Stimulated activated CD4-positive, alpha-beta T cell treated with anti-CD3 and anti-CD28 coated beads, Interleukin-1b, Interleukin-23, amount 100 ng/mL, for 48 hours (primary cell): ENCODE measurements around the gene SIL1.
"Not testable (repeated sequence)": the region's sequence is repeated elsewhere in the genome, so short reads cannot be mapped to it uniquely, and the experiment has no call there.

Experiments used
- DNase-seq: peaks from one replicate; pipeline ENCODE4 v3.0.0-alpha.2; 2020

The SIL1 gene

DNA sequence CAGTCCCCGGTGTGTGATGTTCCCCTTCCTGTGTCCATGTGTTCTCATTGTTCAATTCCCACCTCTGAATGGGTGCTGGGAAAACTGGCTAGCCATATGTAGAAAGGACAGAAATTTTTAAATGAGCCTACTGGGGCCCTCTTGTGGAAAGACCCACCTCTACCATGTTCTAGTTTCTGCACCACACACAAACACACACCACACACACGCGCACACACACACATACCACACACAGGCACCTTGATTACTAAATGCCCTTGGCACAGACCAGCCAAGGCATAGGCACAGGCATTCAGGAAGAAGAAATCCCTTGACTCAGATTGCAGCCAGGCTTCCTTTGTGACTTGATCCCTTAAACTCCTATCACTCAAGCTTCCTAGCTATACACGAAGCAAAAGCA lies 60.5 kb downstream of the SIL1 start:
- DNase-seq, result no peak

DNA sequence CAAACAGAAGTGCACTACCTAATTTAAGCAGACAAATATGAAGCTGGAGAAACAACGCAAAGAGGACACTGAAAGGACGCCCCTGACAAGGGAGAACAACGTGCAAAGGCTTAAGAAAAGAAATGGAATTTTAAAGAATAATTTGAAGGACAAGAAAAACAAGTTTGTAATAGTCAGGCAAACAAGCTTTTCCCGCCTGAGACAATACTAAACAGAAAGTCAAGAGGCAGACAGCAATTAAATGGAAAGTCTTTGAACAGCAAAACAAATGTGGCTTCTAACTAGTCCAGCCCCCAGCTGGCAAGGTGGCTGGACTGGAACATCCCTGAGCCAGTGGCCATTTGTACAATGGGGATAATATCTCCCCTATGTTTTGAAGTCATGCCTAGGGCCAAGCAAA lies 63.3 kb downstream of the SIL1 start:
- no peak for DNase-seq

GRCh38 chr5:139133282-139133681 lies 64.9 kb downstream of the SIL1 start:
- no peak for DNase-seq

DNA sequence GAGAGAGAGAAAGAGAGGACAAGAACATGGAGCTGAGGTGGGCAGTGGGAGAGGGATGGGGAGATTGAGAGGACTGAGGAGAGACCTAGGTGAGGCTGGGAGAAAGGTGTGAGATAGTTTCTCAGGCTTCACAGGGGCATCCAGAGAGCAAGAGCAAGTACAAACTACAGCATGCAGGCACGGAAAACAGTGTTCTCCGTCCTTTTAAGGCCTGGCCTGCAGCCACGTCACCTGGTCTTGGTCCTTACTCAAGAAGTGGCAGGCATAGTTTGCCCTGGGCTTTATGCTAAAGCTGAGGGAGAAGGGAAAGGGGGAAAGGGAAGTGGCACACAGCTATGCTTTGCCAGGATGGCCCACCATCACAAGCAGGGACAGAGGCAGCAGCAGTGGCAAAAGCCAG lies 65.7 kb downstream of the SIL1 start:
- no peak for DNase-seq

- no peak for DNase-seq
Observed at GRCh38 chr5:139131921-139132432, 66.2 kb downstream of the SIL1 start.

DNA sequence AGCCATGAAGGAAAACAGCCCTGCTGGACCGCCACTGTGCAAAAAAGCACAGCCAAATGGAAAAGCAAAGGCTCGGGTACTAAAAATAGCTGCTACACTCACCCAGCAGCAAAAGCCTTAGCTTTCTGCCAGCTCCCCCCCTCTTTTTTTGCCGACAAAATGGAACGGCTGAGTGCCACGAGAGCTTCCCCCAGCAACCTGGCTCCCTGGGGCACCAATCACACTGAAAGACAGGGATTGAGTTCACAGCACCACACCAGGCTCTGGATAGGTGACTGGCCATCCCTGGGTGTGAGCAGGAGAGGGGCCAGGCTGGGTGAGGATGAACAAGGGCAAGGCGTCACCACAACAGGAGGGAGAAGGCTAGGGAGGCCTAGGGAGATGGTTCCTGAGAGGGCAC lies 66.7 kb downstream of the SIL1 start:
- DNase-seq, result no peak

- no peak for DNase-seq
Observed at GRCh38 chr5:139131062-139131461, 67.1 kb downstream of the SIL1 start.

- DNase-seq, result no peak
Observed at GRCh38 chr5:139130214-139130613, 68.0 kb downstream of the SIL1 start.

DNA sequence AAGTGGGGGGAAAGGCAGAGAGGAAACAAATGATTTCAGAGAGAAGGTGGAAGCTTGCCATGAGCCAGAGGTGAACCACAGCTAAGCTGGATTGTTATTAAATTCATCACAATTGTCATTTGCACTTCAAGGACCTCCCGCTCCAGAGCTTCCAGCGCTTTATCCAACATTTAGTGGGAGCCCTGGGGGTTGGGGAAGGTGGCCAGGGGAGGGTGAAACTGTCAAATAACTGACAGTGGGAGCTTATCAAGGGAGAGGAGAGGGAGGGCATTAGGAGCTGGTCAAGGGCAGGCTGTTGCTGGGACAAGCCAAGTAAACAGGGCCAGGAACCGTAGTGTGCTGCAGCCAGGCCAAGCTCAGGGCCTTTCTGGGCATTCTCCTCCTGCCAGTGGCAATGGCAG lies 71.5 kb downstream of the SIL1 start:
- DNase-seq, result no peak

DNA sequence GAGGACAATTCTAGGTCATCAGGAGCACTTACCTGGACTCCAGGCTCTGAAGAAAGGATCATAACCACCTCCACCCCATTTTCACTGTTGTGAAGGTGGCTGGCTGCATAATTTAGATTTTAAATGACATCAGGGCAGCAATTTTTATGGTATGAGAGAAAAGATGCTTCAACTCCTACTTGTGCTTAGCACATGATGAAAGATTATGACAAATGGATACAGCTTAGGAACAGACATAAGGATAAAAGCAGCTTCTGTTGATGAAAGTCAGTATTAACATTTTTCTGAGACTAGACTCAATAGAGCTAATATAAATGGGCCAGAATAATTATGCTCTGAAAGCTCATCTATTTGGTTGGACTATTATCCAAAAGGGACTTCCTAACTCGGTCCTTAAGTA lies 72.2 kb downstream of the SIL1 start:
- DNase-seq, result no peak

DNA sequence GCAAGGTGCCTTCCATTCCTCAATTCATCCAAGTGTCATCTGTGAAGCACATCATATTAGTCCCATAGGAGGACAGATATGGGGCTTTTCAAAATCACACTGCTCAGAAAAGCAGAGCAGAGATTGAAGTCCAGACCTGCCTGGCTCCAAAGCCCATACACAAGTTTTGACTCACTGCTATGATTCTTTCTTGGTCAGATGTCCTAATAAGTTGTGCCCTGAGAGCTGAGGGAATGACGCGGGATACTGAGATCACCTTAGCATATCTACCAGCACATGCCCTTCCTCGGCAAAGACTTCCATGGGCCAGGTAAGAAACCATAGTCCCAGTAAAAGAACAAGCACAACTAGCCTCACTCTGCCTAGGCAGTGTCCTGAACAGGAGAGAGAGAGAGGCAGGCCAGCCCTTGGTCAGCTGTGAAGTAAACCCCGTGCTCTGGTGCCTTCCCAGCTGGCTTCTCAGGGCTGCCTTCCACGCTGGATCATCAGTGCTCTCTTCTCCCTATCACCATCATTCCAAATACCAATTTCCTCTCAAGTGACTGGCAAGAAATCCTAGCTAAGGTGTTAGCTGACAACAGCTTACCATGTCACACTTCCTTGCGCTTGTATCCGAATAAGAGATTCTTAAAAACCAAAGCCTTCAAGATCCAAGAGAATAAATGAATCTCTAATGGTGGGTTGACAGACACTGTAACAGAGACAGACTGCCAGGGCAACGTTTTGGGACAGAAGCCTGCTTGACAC lies 73.2 kb downstream of the SIL1 start:
- no peak for DNase-seq

- no peak for DNase-seq
Observed at GRCh38 chr5:139121120-139121519, 77.0 kb downstream of the SIL1 start.

DNA sequence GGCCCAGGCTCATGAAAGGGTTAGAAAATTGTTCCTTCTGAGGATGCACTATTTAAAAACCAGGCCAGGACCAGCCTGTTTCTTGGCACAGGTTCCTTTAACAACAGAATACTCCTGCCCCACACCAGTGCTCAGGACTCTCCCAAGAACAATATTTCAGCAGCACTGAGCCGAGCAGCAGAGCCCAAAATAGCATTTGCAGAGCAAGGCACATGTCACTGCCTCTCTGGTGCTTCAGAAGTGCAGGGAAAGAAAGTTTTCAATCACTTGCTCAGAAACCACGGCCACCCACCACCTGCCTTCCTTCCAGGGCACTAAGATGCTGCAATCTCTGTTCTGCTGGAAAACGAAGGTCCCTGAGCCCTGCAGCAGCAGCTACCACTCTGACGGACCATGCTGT lies 77.6 kb downstream of the SIL1 start:
- no peak for DNase-seq

DNA sequence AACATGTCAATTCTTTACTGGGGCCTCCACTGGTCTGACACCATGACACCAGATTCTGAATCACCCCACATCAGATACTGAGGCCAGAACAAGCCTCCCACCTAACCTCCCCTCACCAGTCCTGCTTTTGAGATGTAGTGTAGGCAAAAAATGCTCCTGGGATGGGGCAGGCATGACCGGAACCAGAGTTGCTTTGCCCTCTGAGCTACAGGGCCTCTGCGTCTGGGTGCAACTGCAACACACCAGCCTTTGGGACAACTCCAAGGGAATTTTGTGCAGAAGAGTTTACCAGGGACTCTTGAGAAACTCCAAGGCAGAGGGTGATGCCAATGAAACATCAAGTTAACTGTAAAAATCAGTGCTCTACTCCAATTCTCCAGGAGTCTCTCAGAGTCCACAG lies 79.4 kb downstream of the SIL1 start:
- no peak for DNase-seq

DNA sequence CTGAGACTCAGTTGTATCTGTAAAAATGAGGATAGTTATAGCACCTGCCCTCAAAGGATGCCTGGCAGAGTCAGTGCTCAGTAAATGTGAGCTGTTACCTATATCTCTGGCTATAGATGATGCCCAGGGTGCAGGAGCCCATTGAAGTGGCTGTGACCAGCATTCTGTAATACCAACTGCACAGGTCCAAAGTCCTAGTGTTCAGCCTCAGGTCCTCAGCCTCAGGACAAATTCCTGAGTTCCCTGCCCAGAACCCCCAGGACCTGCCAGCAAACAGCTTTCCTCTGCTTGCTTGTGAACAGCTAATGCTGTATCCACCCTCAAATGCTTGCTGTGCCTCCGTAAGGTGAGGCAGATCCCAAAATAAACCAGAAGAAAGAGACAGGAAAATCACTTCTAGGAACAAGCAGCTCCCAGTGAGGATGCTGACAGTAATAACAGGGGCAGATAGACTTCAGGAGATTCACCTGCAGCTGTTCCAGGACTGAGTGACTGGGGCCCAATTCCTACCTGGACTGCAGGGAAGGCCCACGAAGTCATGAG lies 80.8 kb downstream of the SIL1 start:
- no peak for DNase-seq

DNA sequence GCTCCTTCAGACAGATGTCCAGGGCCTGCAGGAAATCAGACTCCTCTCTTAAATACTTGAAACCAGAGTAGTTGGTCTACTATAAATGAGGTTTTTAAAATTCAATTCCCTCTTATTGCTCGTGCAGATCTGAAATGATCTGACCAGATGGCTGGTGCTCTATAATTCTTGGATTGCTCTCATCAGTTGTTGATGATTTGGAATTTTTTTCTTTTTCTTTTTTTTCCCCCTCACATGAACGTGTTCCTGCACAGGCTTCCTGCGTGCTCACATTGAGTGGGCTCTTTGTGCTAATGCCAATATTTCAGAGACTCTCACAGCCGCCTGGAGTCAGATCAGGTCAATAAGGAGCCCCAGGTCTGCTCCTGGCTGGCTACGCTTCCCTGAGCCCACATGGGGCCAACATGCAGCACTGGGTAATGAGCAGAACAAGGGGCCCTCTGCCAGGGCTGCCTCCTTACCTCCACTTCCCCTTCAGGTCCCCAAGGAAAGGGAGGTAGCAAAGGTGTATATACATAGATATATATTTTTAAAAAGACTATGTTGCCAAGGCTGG lies 82.0 kb downstream of the SIL1 start:
- DNase-seq, result no peak

DNA sequence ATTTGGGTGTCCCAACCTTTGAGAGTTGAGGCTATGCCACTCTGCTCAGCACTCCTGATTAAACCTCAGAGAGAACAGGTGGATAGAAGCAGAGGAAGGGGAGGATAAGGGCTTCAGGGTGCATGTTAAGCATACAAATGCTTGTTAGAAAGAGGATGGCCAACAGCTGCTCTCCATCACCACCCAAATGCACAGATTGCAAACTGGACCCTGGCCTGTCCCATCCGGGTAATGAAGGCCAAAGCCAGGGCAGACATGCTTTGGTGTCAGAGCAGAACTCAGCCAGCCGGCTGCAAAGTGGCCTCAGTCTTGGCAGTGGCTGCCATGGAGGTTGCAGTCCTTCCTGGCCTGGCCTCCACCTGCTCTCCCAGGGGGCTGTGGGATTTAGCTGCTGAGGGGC lies 84.3 kb downstream of the SIL1 start:
- no peak for DNase-seq

GRCh38 chr5:139112362-139112761 lies 85.8 kb downstream of the SIL1 start:
- DNase-seq, result not testable (repeated sequence)

DNA sequence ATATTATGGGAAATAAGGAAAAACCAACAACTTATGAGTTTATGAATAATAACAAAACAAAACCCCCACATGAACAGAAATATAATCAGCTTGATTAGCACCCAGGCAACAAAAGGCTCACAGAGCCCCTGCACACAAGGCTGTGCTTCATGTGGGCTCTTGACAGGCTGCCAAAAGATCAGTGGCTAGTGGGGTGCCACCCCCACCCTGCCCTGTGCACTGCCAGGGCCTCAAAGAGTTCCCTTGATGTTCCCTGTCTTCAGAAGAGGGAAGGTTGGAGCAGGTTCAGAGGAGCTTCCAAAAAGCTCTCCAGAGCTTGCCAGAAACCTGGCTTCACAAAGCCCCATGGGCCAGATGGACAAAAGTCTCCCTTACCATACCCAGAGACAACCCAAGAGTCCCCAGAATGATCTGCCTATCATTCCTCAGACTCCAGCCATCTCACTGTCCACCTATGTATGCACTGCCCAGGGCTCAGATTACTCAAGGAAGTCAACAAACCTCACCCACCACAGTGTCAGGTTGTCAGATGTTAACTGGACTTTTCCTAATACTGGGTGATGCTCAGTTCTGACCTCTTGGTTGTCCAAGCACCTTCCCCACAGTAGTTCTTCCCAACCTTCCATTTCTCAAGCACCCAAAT lies 87.5 kb downstream of the SIL1 start:
- no peak for DNase-seq

DNA sequence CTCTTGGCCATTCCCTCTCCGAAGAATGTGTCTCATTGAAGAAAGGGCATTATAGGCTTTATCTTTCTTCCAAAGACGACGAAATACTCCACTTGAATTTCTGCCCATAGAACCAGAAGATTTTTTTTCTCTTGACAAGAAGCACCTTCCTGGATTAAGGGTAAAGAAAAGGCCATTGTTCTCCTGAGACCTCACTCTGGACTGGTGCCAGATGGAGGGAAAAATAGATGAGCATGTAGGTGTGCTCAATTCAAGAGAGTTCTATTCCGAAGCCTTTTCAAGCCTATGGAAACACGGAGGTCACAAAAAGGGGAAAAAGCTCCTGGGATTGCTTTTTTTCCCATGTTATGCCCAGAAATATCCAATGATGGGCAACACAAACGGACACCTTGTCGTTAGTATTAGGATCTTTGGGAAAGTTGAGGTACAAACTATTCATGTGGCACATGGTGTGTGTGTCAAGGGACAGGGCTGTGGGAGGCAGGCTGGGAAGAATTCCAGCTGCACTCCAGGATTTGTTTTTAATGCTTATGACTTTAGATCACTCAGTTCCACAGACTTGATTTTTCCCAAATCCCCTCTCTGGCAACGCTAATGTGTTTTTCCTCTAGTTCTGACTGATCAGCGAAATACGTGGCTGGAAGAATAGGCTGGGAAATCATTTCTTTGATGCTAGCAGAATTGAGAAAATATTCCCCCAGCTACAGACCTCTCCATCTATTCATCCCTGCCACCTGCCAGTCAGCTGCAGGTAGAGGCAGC lies 89.9 kb downstream of the SIL1 start:
- DNase-seq, result no peak

DNA sequence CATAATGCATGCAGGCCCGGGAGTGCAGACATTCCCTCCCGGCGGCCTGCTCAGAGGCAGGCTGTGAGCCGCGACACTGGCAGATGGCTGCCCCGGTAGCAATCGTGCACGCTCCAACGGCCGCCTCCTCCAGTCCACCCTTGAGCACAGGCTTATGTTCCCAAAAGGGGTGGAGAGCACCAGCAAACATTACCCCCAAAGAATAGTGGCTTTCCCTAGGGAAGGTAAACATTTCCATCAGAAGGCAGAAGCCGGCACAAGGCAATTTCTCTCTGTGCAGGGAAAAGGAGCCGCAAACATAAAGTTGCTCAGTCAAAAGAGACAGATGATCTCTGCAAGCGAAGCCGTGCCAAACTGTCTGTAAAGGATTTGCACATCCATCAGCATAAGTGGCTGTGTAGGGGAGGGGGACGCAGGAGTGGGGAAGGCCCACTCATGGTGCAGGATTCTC lies 92.5 kb downstream of the SIL1 start:
- no peak for DNase-seq

DNA sequence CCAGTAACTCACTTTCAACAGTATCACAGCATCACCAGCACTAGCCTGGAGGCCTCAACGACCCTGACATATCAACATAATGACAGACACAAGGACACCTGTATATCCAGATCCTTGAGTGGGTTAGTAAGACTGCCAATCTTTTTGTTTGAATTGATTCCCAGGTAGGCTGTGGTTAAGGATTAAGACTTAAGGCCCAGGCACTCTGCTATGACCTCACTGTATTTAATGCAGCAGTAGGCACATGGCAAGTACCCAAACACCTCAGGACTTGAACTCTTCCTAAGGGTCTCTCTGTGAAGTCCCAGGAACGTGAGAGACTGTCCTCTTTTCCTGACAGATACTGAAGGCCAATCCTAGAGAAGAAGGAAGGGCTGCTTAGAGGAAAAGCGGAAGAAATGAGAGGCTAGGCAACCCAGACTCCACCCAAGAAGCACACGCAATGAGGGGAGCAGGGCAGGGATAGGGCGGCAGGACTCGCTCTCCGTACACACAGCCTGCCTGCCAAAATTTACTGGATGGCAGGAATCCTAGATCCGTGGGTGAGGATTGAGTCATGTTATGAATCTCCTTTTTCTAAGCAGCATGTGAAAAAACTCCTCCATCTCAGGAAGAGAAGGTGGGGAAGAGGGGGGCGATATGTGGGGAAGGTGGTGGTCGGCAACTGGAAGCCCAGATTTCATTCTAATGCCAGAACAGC lies 93.4 kb downstream of the SIL1 start:
- DNase-seq, result no peak

- DNase-seq, result no peak
Observed at GRCh38 chr5:139103762-139104161, 94.4 kb downstream of the SIL1 start.
